NB4 (cell line): ENCODE data around the gene GFM2.

Experiments
- MYC ChIP-seq: IDR thresholded peaks from 2 replicates; pipeline ENCODE4 v1.6.1; 2011; ENCODE audit warnings: low read depth, low read length
- POLR2A ChIP-seq: IDR thresholded peaks from 2 replicates; pipeline ENCODE4 v1.6.1; 2011; ENCODE audit warnings: mild to moderate bottlenecking; ENCODE audit not compliant: insufficient read length; ENCODE audit errors: extremely low read depth
- TF ChIP-seq, protein P1 (sequence below): IDR thresholded peaks from one replicate; pipeline ENCODE4 v1.5.1; 2012; ENCODE audit warnings: low read depth, low read length
- TF ChIP-seq, protein P2 (sequence below): IDR thresholded peaks from 2 replicates; pipeline ENCODE4 v1.6.1; 2011; ENCODE audit warnings: low read depth, low read length

DNA sequence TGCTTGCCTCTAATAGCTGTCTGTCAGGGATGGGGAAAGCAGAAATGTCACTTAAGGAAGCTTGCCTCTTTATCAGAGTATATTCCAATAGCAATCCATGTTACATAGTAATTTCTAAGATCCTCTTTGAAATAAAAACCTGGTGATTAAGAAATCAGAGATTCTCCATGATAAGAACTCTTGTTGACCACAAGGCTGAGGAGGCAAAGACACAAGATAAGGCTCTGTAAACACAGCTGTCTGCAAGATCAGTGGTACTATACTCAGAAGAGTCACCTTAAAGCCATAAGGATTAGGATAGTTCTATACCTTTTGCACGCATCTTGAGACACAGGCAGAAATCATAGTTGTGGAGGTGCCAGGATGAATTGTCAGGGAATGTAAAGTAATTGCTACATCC, 41.6 kb downstream of the GFM2 start:
- TF ChIP-seq, protein P1, sequence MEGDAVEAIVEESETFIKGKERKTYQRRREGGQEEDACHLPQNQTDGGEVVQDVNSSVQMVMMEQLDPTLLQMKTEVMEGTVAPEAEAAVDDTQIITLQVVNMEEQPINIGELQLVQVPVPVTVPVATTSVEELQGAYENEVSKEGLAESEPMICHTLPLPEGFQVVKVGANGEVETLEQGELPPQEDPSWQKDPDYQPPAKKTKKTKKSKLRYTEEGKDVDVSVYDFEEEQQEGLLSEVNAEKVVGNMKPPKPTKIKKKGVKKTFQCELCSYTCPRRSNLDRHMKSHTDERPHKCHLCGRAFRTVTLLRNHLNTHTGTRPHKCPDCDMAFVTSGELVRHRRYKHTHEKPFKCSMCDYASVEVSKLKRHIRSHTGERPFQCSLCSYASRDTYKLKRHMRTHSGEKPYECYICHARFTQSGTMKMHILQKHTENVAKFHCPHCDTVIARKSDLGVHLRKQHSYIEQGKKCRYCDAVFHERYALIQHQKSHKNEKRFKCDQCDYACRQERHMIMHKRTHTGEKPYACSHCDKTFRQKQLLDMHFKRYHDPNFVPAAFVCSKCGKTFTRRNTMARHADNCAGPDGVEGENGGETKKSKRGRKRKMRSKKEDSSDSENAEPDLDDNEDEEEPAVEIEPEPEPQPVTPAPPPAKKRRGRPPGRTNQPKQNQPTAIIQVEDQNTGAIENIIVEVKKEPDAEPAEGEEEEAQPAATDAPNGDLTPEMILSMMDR: no peak
- TF ChIP-seq POLR2A (no peak), MYC (no peak)
- TF ChIP-seq, protein P2, sequence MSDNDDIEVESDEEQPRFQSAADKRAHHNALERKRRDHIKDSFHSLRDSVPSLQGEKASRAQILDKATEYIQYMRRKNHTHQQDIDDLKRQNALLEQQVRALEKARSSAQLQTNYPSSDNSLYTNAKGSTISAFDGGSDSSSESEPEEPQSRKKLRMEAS: no peak
